Omental fat pad (tissue), 4 donors: ENCODE measurements around the gene SEMA5A. TPM values are rescaled to one million over a fixed set of nuclear protein-coding genes. Genes with fewer than 3 reads are reported as not detected.

Experiments used
- ATAC-seq: fragments of 150-250 bp; one replicate; pipeline ENCODE4 v1.9.1; 2016; ENCODE audit warnings: mild to moderate bottlenecking, moderate library complexity; ENCODE audit not compliant: low FRiP score
- DNase-seq: peaks from one replicate; pipeline ENCODE4 v3.0.0-alpha.2; 2019; ENCODE audit warnings: low spot score
- CTCF ChIP-seq, 3 donors: fragments of 450-650 bp; IDR thresholded peaks; one replicate each; pipeline ENCODE4 v1.5.1; 2016 to 2017; ENCODE audit warnings: antibody characterized with exemption in 3 of 3, mild to moderate bottlenecking in 3 of 3, moderate library complexity in 2 of 3
- total RNA-seq, 4 donors: library from RNA; depleted of rRNA; stranded (reverse); fragments of >200 nt; gene quantifications; one replicate each; pipeline ENCODE4 v1.1.0, GENCODE V29; 2016

Gene SEMA5A
- total RNA-seq, 4 donors from 2014 or later, result 6.3 to 60.2 (median 22.1) TPM

GRCh38 chr5:9582406-9582805 lies 36.5 kb upstream of the SEMA5A start:
- DNase-seq (no peak), ATAC-seq (no peak)
- no peak for TF ChIP-seq CTCF (IDR thresholded peaks at IDR 0.05)

GRCh38 chr5:9573796-9574195 lies 27.9 kb upstream of the SEMA5A start:
- no peak for TF ChIP-seq CTCF (IDR thresholded peaks at IDR 0.05)
- ATAC-seq, result no peak
- no peak for DNase-seq

- ATAC-seq (no peak), DNase-seq (no peak)
- no peak for TF ChIP-seq CTCF (IDR thresholded peaks at IDR 0.05)
Observed at GRCh38 chr5:9572246-9572645, 26.4 kb upstream of the SEMA5A start.

- ATAC-seq (no peak), DNase-seq (no peak)
- no peak for TF ChIP-seq CTCF (IDR thresholded peaks at IDR 0.05)
Observed at GRCh38 chr5:9570876-9571275, 25.0 kb upstream of the SEMA5A start.

GRCh38 chr5:9567039-9567438 lies 21.2 kb upstream of the SEMA5A start:
- TF ChIP-seq CTCF (IDR thresholded peaks at IDR 0.05), result no peak
- ATAC-seq (no peak), DNase-seq (no peak)

- DNase-seq, result no peak
- no peak for TF ChIP-seq CTCF (IDR thresholded peaks at IDR 0.05)
Observed at GRCh38 chr5:9564752-9565151, 18.9 kb upstream of the SEMA5A start.

GRCh38 chr5:9562141-9562540 lies 16.3 kb upstream of the SEMA5A start:
- no peak for DNase-seq
- TF ChIP-seq CTCF (IDR thresholded peaks at IDR 0.05), result no peak
- ATAC-seq, result no peak

More at GRCh38 chr5:9564752-9565151, 18.9 kb upstream of the SEMA5A start:
- ATAC-seq, result no peak
